OCI-LY7 (cell line): ENCODE measurements around the gene MEGF6.

Experiments
- CTCF ChIP-seq: fragments of 200-600 bp; sonication (generic); conservative IDR thresholded peaks from 2 replicates; pipeline ENCODE4 v1.5.1; 2014; ENCODE audit warnings: mild to moderate bottlenecking, antibody characterized with exemption, low read length, moderate library complexity, mixed read lengths
- EZH2phosphoT487 ChIP-seq: fragments of 200-600 bp; sonication (generic); IDR thresholded peaks from 2 replicates; pipeline ENCODE4 v1.6.1; 2018; ENCODE audit warnings: low read depth, borderline replicate concordance, mild to moderate bottlenecking, mixed run types, antibody characterized with exemption, low read length, moderate library complexity, mixed read lengths

GRCh38 chr1:3568815-3569435 lies 42.4 kb downstream of the MEGF6 start:
- TF ChIP-seq CTCF (no peak), EZH2phosphoT487 (no peak)
